GM12801 (cell line): Measurements from ENCODE around the gene TAP1.

Experiments
- CTCF ChIP-seq: IDR thresholded peaks from one replicate; pipeline ENCODE4 v1.5.1; 2011; ENCODE audit warnings: control low read depth; ENCODE audit not compliant: insufficient read length; ENCODE audit errors: extremely low read depth

The TAP1 gene

GRCh38 chr6:32807020-32807580 is 46.4 kb downstream of the TAP1 start:
- TF ChIP-seq CTCF: no peak

DNA sequence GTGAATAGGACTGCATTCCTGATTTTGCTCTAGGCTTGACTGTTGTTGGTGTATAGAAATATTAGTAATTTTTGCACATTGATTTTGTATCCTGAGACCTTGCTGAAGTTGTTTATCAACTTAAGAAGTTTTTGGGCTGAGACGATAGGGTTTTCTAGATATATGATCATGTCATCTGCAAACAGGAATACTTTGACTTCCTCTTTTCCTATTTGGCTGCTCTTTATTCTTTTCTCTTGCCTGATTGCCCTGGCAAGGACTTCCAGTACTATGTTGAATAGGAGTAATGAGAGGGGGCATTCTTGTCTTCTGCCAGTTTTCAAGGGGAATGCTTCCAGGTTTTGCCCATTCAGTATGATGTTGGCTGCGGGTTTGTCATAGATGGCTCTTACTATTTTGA is 50.1 kb downstream of the TAP1 start:
- no peak for TF ChIP-seq CTCF

GRCh38 chr6:32799740-32800139 is 53.8 kb downstream of the TAP1 start:
- no peak for TF ChIP-seq CTCF

DNA sequence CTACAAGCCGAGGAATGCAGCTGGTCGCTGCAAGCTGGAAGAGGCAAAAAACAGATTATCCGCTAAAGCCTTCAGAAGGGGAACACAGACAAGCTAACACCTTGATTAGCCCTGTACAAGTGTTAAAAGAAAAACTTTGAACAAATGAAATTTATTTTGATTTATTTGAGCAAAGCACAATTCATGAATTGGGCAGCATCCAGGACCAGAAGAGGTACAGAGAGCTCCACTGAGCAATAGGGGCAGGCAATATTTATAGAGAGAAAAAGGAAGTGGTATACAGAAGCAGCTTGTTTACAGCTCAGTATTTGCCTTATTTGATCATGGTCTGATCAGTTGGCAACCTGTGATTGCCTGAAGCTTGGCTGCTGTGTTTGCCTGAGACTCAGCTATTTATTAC is 54.3 kb downstream of the TAP1 start:
- no peak for TF ChIP-seq CTCF

DNA sequence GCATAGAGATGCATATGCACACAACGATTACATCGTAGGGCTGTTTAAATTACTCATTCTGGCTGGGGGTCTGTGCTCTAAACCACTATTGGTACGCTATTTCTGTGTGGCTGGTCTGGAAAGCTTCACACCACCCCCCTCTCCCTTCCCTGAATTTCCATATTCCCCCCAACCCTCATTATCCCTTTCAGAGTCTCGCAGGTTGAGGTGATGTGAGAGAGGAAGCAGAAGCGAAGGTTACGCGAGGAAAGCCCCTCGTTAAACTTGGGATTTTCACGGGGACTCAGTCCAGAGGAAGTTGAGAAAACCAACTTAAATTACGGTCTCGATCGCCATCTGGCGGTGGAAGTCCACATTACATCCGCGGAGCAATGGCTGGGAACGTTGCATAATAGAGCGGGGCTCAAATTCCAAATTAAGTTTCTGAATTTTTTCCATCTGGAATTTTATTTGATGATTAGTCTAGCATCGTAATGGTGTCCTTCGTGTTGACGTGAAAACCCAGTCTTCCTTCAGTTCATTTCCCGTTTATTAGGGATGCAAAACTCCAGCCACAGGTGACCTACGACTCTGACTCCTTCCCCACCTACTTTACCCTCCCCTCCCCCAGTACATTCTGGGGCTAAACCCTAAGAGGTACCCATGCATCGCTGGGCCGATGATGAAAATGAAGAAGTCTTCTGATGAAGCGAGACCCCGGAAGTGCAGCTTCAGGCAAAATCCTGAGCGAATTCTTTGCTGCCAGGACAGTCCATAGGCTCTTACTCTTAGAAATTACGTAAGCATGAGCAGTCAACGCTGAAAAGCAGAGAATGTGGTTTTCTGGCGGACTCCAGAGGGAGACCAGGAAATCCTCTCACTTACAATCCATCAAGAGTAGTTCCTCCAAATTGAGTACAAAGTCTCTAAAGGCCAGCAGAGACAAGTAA is 56.4 kb downstream of the TAP1 start:
- no peak for TF ChIP-seq CTCF
